SK-N-SH (cell line): ENCODE data around the gene BAG5. TPM values are rescaled to one million over a fixed set of nuclear protein-coding genes. Genes with fewer than 3 reads are reported as not detected.

ENCODE experiments used
- CTCF ChIA-PET: fragments of 300-600, 350-600 bp; formaldehyde crosslinking; extraction: SDS; loops from one replicate; lab custom pipeline; 2021; lab: Yijun Ruan, JAX
- POLR2A ChIA-PET: fragments of 350-600 bp; sonication (Branson Sonifier 250); formaldehyde crosslinking; extraction: SDS; loops from one replicate; lab custom pipeline; 2020; ENCODE audit warnings: antibody characterized with exemption, inconsistent platforms; lab: Yijun Ruan, JAX
- DNase-seq: peaks from one replicate; pipeline ENCODE4 v3.0.0; 2012
- H2AFZ ChIP-seq: fragments of 200-600 bp; sonication (generic); 2 replicates; pipeline ENCODE4 v1.8.1; 2016; ENCODE audit warnings: antibody characterized with exemption, mild to moderate bottlenecking, low read depth
- H3F3A ChIP-seq: fragments of 200-600 bp; sonication (generic); replicated peaks from 2 replicates; pipeline ENCODE3; 2016; ENCODE audit warnings: antibody characterized with exemption, mild to moderate bottlenecking; ENCODE audit not compliant: insufficient read depth
- H3K27ac ChIP-seq, 2 experiments: fragments of 200-500 bp in 1 of 2; fragments of 200-600 bp in 1 of 2; sonication (Bioruptor generic) in 1 of 2; sonication (generic), shearing (Covaris generic) in 1 of 2; 2 replicates each; pipeline versions ENCODE4 v1.5.1 to v1.6.1; 2014 to 2016; ENCODE audit warnings: low read depth in 2 of 2, inconsistent platforms in 1 of 2, low read length in 1 of 2, mild to moderate bottlenecking in 1 of 2, mixed read lengths in 1 of 2
- H3K27me3 ChIP-seq: fragments of 200-600 bp; sonication (generic), shearing (Covaris generic); 2 replicates; pipeline ENCODE4 v1.6.1; 2016; ENCODE audit warnings: mixed run types; ENCODE audit not compliant: insufficient read depth
- H3K36me3 ChIP-seq, 2 experiments: fragments of 200-500 bp in 1 of 2; fragments of 200-600 bp in 1 of 2; sonication (Bioruptor generic) in 1 of 2; sonication (generic) in 1 of 2; replicated peaks in 1 of 2; 2 replicates each; pipeline versions ENCODE3 to v1.5.1; 2014 to 2016; ENCODE audit warnings: low read length in 1 of 2, mild to moderate bottlenecking in 1 of 2; ENCODE audit not compliant: insufficient read depth in 2 of 2, control insufficient read depth in 1 of 2
- H3K4me1 ChIP-seq, 2 experiments: fragments of 200-500 bp in 1 of 2; fragments of 200-600 bp in 1 of 2; sonication (Bioruptor generic) in 1 of 2; sonication (generic), shearing (Covaris generic) in 1 of 2; 2 replicates each; pipeline versions ENCODE4 v1.5.1 to v1.6.1; 2014 to 2016; ENCODE audit warnings: low read depth in 1 of 2, low read length in 1 of 2, mixed run types in 1 of 2; ENCODE audit not compliant: insufficient read depth in 2 of 2, control insufficient read depth in 1 of 2
- H3K4me2 ChIP-seq: fragments of 200-600 bp; sonication (generic), shearing (Covaris generic); 2 replicates; pipeline ENCODE4 v1.6.1; 2017; ENCODE audit warnings: mixed run types
- H3K4me3 ChIP-seq, 2 experiments: fragments of 200-500 bp in 1 of 2; fragments of 200-600 bp in 1 of 2; sonication (Bioruptor generic) in 1 of 2; sonication (generic), shearing (Covaris generic) in 1 of 2; 2 replicates each; pipeline versions ENCODE4 v1.5.1 to v1.8.1; 2014 to 2016; ENCODE audit warnings: low read depth in 2 of 2, inconsistent platforms in 1 of 2, low read length in 1 of 2, mild to moderate bottlenecking in 1 of 2, mixed read lengths in 1 of 2, moderate library complexity in 1 of 2
- H3K79me2 ChIP-seq: fragments of 200-600 bp; sonication (generic); 2 replicates; pipeline ENCODE4 v1.8.1; 2017; ENCODE audit warnings: mild to moderate bottlenecking; ENCODE audit not compliant: insufficient read depth
- H3K9ac ChIP-seq: fragments of 200-600 bp; sonication (generic); 2 replicates; pipeline ENCODE4 v1.6.1; 2017; ENCODE audit warnings: mixed run types
- H3K9me2 ChIP-seq: fragments of 200-600 bp; sonication (generic); 2 replicates; pipeline ENCODE4 v1.6.1; 2017; ENCODE audit warnings: mixed run types
- H3K9me3 ChIP-seq: fragments of 200-600 bp; sonication (generic); 2 replicates; pipeline ENCODE4 v1.6.1; 2017; ENCODE audit warnings: mixed run types, mild to moderate bottlenecking, moderate library complexity
- H4K20me1 ChIP-seq: fragments of 200-600 bp; sonication (generic); 2 replicates; pipeline ENCODE4 v1.6.1; 2017; ENCODE audit warnings: mild to moderate bottlenecking, mixed run types; ENCODE audit not compliant: insufficient read depth
- CHD2 ChIP-seq: fragments of 150-350 bp; IDR thresholded peaks from 2 replicates; pipeline ENCODE4 v1.6.1; 2018; ENCODE audit warnings: low read length; ENCODE audit not compliant: partially characterized antibody
- CTCF ChIP-seq: fragments of 200-600 bp; sonication (generic); IDR thresholded peaks from 2 replicates; pipeline ENCODE4 v1.6.1; 2017; ENCODE audit warnings: antibody characterized with exemption, mild to moderate bottlenecking, moderate library complexity
- ELF1 ChIP-seq: IDR thresholded peaks from 2 replicates; pipeline ENCODE4 v1.4.0; 2012
- EP300 ChIP-seq, 2 experiments: IDR thresholded peaks; 2 replicates each; pipeline versions ENCODE4 v1.4.0 to v1.6.1; 2012; ENCODE audit warnings: borderline replicate concordance in 1 of 2, low read depth in 1 of 2, low read length in 1 of 2
- FOXM1 ChIP-seq: IDR thresholded peaks from 2 replicates; pipeline ENCODE4 v1.4.0; 2012; ENCODE audit warnings: low read depth, mild to moderate bottlenecking
- GABPA ChIP-seq: IDR thresholded peaks from 2 replicates; pipeline ENCODE4 v1.4.0; 2012; ENCODE audit warnings: low read depth, mild to moderate bottlenecking
- MAX ChIP-seq: IDR thresholded peaks from 2 replicates; pipeline ENCODE4 v1.4.0; 2012; ENCODE audit warnings: low read depth
- MEF2A ChIP-seq: IDR thresholded peaks from 2 replicates; pipeline ENCODE4 v1.4.0; 2012; ENCODE audit warnings: low read depth, borderline replicate concordance
- NFIC ChIP-seq: IDR thresholded peaks from 2 replicates; pipeline ENCODE4 v1.4.0; 2012; ENCODE audit warnings: borderline replicate concordance
- NRF1 ChIP-seq: IDR thresholded peaks from 2 replicates; pipeline ENCODE4 v1.6.1; 2012; ENCODE audit warnings: low read depth, mild to moderate bottlenecking, low read length
- PBX3 ChIP-seq: IDR thresholded peaks from 2 replicates; pipeline ENCODE4; 2012
- POLR2AphosphoS5 ChIP-seq: IDR thresholded peaks from 2 replicates; pipeline ENCODE4 v1.6.1; 2012; ENCODE audit warnings: low read depth, low read length
- RCOR1 ChIP-seq: fragments of 150-350 bp; IDR thresholded peaks from 2 replicates; pipeline ENCODE4 v1.6.1; 2017; ENCODE audit warnings: antibody characterized with exemption, low read length
- REST ChIP-seq: IDR thresholded peaks from 2 replicates; pipeline ENCODE4 v1.6.1; 2012; ENCODE audit warnings: mild to moderate bottlenecking, low read depth, low read length, moderate library complexity
- RXRA ChIP-seq: IDR thresholded peaks from 2 replicates; pipeline ENCODE4 v1.4.0; 2012; ENCODE audit warnings: low read depth, mild to moderate bottlenecking, borderline replicate concordance
- TAF1 ChIP-seq: IDR thresholded peaks from 2 replicates; pipeline ENCODE4 v1.6.1; 2012; ENCODE audit warnings: low read depth, mild to moderate bottlenecking, low read length, moderate library complexity, borderline replicate concordance
- USF1 ChIP-seq: IDR thresholded peaks from 2 replicates; pipeline ENCODE4 v1.4.0; 2012; ENCODE audit warnings: low read depth, borderline replicate concordance
- USF2 ChIP-seq: fragments of 150-350 bp; IDR thresholded peaks from 2 replicates; pipeline ENCODE4 v1.6.1; 2017; ENCODE audit warnings: antibody characterized with exemption, low read length, low read depth, borderline replicate concordance
- ZBTB33 ChIP-seq: IDR thresholded peaks from 2 replicates; pipeline ENCODE4 v1.4.0; 2012; ENCODE audit warnings: low read depth, borderline replicate concordance
- WGBS: methylation state at CpG from one replicate; pipeline ENCODE4 v1.1.6; 2017; ENCODE audit warnings: low lambda C conversion rate; 5-methylcytosine and 5-hydroxymethylcytosine counted together
- polyA plus RNA-seq, 3 experiments: library from polyadenylated mRNA; depleted of rRNA; stranded (reverse); fragments of >200 nt; gene quantifications; 2 replicates each; pipeline ENCODE4 v1.2.3, GENCODE V29; 2012

Gene BAG5
- polyA plus RNA-seq (2012; rRNA removed) = 5.2 and 5.9 TPM in 2 replicates
- polyA plus RNA-seq (2012; cell fraction: cytosol; rRNA removed) = 7.9 and 8.3 TPM in 2 replicates
- 3.4 and 5.4 TPM in 2 replicates for polyA plus RNA-seq (2012; cell fraction: nucleus; rRNA removed)

- POLR2A ChIA-PET = interaction anchor here (0.6 to 1.5 kb wide), 5 partner anchors 10 to 948 kb away, joined by 3 to 4 read pairs (median 3); no protein-coding TSS in a partner anchor
- CTCF ChIA-PET = interaction anchor here (0.9 to 2.2 kb wide), 4 partner anchors 10 to 169 kb away, joined by 3 to 11 read pairs (median 7); no protein-coding TSS in a partner anchor
- peaks cover 65% of the 10 kb centered on the region for H4K20me1 ChIP-seq
- TF ChIP-seq NFIC = peak; percentile 13; the same call in 1 of the 2 replicates
- no peak for TF ChIP-seq EP300 (IDR thresholded peaks at IDR 0.05; ENCODE audit: borderline replicate concordance in 1 of 2, low read depth in 1 of 2, low read length in 1 of 2)
- no peak for TF ChIP-seq USF1
- no peak for TF ChIP-seq MEF2A
- no peak for TF ChIP-seq FOXM1
- TF ChIP-seq MAX = peak; percentile 20
- TF ChIP-seq TAF1 = peak; percentile 47; the same call in 1 of the 2 replicates
- TF ChIP-seq NRF1 = 0 out of 2 replicates have a peak, but pooled peaks have one; percentile 28
- no peak for TF ChIP-seq RXRA
- TF ChIP-seq USF2 = no peak
- TF ChIP-seq ELF1 = peak; percentile 76
- TF ChIP-seq PBX3 = no peak
- peak; percentile 40; the same call in 1 of the 2 replicates for TF ChIP-seq POLR2AphosphoS5
- TF ChIP-seq RCOR1 = no peak
- no peak for TF ChIP-seq REST
- TF ChIP-seq ZBTB33 = peak; percentile 69; the same call in 1 of the 2 replicates
- peak; percentile 37 for TF ChIP-seq CHD2
- TF ChIP-seq CTCF = 0 out of 2 replicates have a peak, but pooled peaks have one; percentile 6
- TF ChIP-seq GABPA = peak; percentile 60
Observed at GRCh38 chr14:103562429-103563225, at the start of gene BAG5, which contains the start of gene COA8. TSS of gene BAG5 (minus strand) at chr14:103562657. CDS start at chr14:103561164, 1,493 bp downstream. TSS of gene COA8 (plus strand) at chr14:103562960. CDS start at chr14:103563002, 42 bp downstream.

More at GRCh38 chr14:103562429-103563225, at the start of gene BAG5, which contains the start of gene COA8:
- Histone ChIP-seq H3K79me2 (peaks cover 97% of the 10 kb centered on the region), H3K4me3 (peak within 1 kb of the TSS; percentile 91 to 92), H3K27me3 (no peaks in the 10 kb centered on the region), H3K27ac (peak within 1 kb of the TSS; percentile 92), H3K4me1 (peaks cover 16 to 19% of the 10 kb centered on the region in 2 experiments; a peak in 3 of 4 replicates), H3K9me3 (no peaks in the 10 kb centered on the region), H3K9ac (peak within 1 kb of the TSS; percentile 94), H3K4me2 (peak within 1 kb of the TSS; percentile 98), H3K36me3 (peaks cover 21 to 28% of the 10 kb centered on the region in 2 experiments), H3F3A (peaks cover 3% of the 10 kb centered on the region), H3K9me2 (no peaks in the 10 kb centered on the region), H2AFZ (peak within 1 kb of the TSS; percentile 70; the same call in 1 of the 2 replicates)
- WGBS = no CpG with 5 or more reads among the region's 109 CpGs
- peak; percentile 96 for DNase-seq
